HepG2 (cell line): ENCODE data around the gene PRELP. TPM values are rescaled to one million over a fixed set of nuclear protein-coding genes. Genes with fewer than 3 reads are reported as not detected.

Source experiments
- ATAC-seq: fragments of 200-7000 bp; cut with Tn5 transposase; 3 replicates; pipeline ENCODE4 v1.9.1; 2020; ENCODE audit warnings: mild to moderate bottlenecking, moderate library complexity
- BruUV-seq: library from RNA; stranded (reverse); fragments of 400-500 nt; replicated peaks from 2 replicates; lab custom pipeline; 2021; lab: Mats Ljungman, UMichigan
- CTCF ChIA-PET: fragments of 300-600 bp; formaldehyde crosslinking; extraction: SDS; loops from one replicate; lab custom pipeline; 2021; ENCODE audit warnings: low total read pairs, inconsistent platforms, low intra/inter-chr PET ratio; lab: Yijun Ruan, JAX
- POLR2A ChIA-PET: fragments of 350-600 bp; sonication (Branson Sonifier 250); formaldehyde crosslinking; loops from one replicate; lab custom pipeline; 2020; ENCODE audit warnings: antibody characterized with exemption, inconsistent platforms; lab: Yijun Ruan, JAX
- DNase-seq: peaks from one replicate; pipeline ENCODE4 v3.0.0-alpha.2; 2015; ENCODE audit warnings: low spot score
- FAIRE-seq: peaks from 3 replicates; lab custom pipeline; 2011; peaks lifted over from hg19 to GRCh38; lab: Jason Lieb, UNC
- H2AFZ ChIP-seq: one replicate; pipeline ENCODE4 v1.6.1; 2011; ENCODE audit warnings: low read length, inconsistent platforms
- H3K27ac ChIP-seq: fragments of 300-600 bp; 3 replicates; pipeline ENCODE4 v1.8.0; 2011; ENCODE audit warnings: mixed run types, mild to moderate bottlenecking, mixed read lengths, low read length, inconsistent platforms; ENCODE audit not compliant: insufficient read depth; ENCODE audit errors: extremely low read length
- H3K27me3 ChIP-seq, 2 experiments: fragments of 200-600 bp in 1 of 2; 2 replicates in 1 of 2; 3 replicates in 1 of 2; pipeline versions ENCODE4 v1.6.0 to v1.8.0; 2011; ENCODE audit warnings: low read length in 2 of 2, mild to moderate bottlenecking in 2 of 2, moderate library complexity in 2 of 2, inconsistent platforms in 1 of 2; ENCODE audit not compliant: insufficient read depth in 2 of 2, control insufficient read depth in 1 of 2
- H3K36me3 ChIP-seq, 2 experiments: fragments of 200-600 bp in 1 of 2; replicated peaks in 1 of 2; 2 replicates in 1 of 2; 3 replicates in 1 of 2; pipeline versions ENCODE4 v1.5.1 to v1.8.0; 2011; ENCODE audit warnings: low read length in 2 of 2, inconsistent platforms in 1 of 2; ENCODE audit not compliant: insufficient read depth in 2 of 2, control insufficient read depth in 1 of 2
- H3K4me1 ChIP-seq: 2 replicates; pipeline ENCODE4 v1.5.1; 2012; ENCODE audit warnings: low read length, inconsistent platforms; ENCODE audit not compliant: insufficient read depth
- H3K4me2 ChIP-seq: 2 replicates; pipeline ENCODE4 v1.6.0; 2011; ENCODE audit warnings: low read depth, low read length, inconsistent platforms
- H3K4me3 ChIP-seq, 3 experiments: fragments of 200-600 bp in 1 of 3; sonication (generic), shearing (Covaris generic) in 1 of 3; replicated peaks in 1 of 3; 2 replicates each; pipeline ENCODE4 v1.5.1; 2011 to 2016; ENCODE audit warnings: low read length in 3 of 3, inconsistent platforms in 2 of 3, low read depth in 2 of 3, mild to moderate bottlenecking in 2 of 3, control low read depth in 1 of 3, mixed read lengths in 1 of 3; ENCODE audit not compliant: insufficient read depth in 1 of 3
- H3K79me2 ChIP-seq: one replicate; pipeline ENCODE4 v1.6.1; 2011; ENCODE audit warnings: low read length, inconsistent platforms; ENCODE audit not compliant: insufficient read depth
- H3K9ac ChIP-seq: 2 replicates; pipeline ENCODE4 v1.6.0; 2011; ENCODE audit warnings: mild to moderate bottlenecking, low read depth, low read length, inconsistent platforms; ENCODE audit not compliant: insufficient read depth
- H3K9me3 ChIP-seq: 2 replicates; pipeline ENCODE4 v1.5.1; 2012; ENCODE audit warnings: mild to moderate bottlenecking, low read length
- H4K20me1 ChIP-seq: 2 replicates; pipeline ENCODE4 v1.6.0; 2011; ENCODE audit warnings: inconsistent platforms, mild to moderate bottlenecking, low read length, moderate library complexity; ENCODE audit not compliant: insufficient read depth
- CBFB ChIP-seq: sonication (generic); formaldehyde crosslinking; IDR thresholded peaks from 2 replicates; pipeline ENCODE4 v1.4.0; 2020; ENCODE audit warnings: missing genetic modification reagents
- EED ChIP-seq: sonication (generic); formaldehyde crosslinking; IDR thresholded peaks from 2 replicates; pipeline ENCODE4 v1.5.0; 2020; ENCODE audit warnings: mild to moderate bottlenecking, missing genetic modification reagents
- GATA4 ChIP-seq: sonication (generic); IDR thresholded peaks from 2 replicates; pipeline ENCODE4 v1.6.1; 2016; ENCODE audit warnings: antibody characterized with exemption, low read depth, borderline replicate concordance
- GTF3A ChIP-seq: sonication (generic); formaldehyde crosslinking; conservative IDR thresholded peaks from 2 replicates; pipeline ENCODE4 v1.4.0; 2020; ENCODE audit warnings: mild to moderate bottlenecking, missing genetic modification reagents
- HDAC1 ChIP-seq: sonication (generic); formaldehyde crosslinking; IDR thresholded peaks from 2 replicates; pipeline ENCODE4 v1.5.1; 2020; ENCODE audit warnings: mild to moderate bottlenecking, missing genetic modification reagents
- IRF2 ChIP-seq: IDR thresholded peaks from 2 replicates; pipeline ENCODE4 v1.6.1; 2018; ENCODE audit warnings: missing genetic modification reagents, missing compliant biosample characterization
- NPAS2 ChIP-seq: sonication (generic); formaldehyde crosslinking; IDR thresholded peaks from 2 replicates; pipeline ENCODE4 v1.8.0; 2022; ENCODE audit warnings: mild to moderate bottlenecking, missing genetic modification reagents, borderline replicate concordance
- NR1H2 ChIP-seq: sonication (generic); formaldehyde crosslinking; IDR thresholded peaks from 2 replicates; pipeline ENCODE4 v1.8.1; 2022; ENCODE audit warnings: low read depth, missing genetic modification reagents, borderline replicate concordance
- POLR2A ChIP-seq, 2 experiments: IDR thresholded peaks; 2 replicates each; pipeline ENCODE4 v1.6.1; 2011; ENCODE audit warnings: low read depth in 2 of 2, low read length in 2 of 2, mild to moderate bottlenecking in 1 of 2, moderate library complexity in 1 of 2; ENCODE audit not compliant: insufficient read depth in 1 of 2
- PRPF4 ChIP-seq: fragments of 200-400 bp; formaldehyde crosslinking; IDR thresholded peaks from 2 replicates; pipeline ENCODE4 v1.6.1; 2016; ENCODE audit warnings: low read length, low read depth; ENCODE audit not compliant: poor library complexity, severe bottlenecking
- RBFOX2 ChIP-seq: fragments of 200-400 bp; formaldehyde crosslinking; IDR thresholded peaks from 2 replicates; pipeline ENCODE4 v1.6.1; 2017; ENCODE audit warnings: low read depth, mild to moderate bottlenecking, low read length
- SMAD1 ChIP-seq: sonication (generic); formaldehyde crosslinking; IDR thresholded peaks from 2 replicates; pipeline ENCODE4 v1.4.0; 2020; ENCODE audit warnings: missing genetic modification reagents, low read depth, mild to moderate bottlenecking, borderline replicate concordance
- ZMYM4 ChIP-seq: sonication (generic); formaldehyde crosslinking; IDR thresholded peaks from 2 replicates; pipeline ENCODE4 v1.8.1; 2023; ENCODE audit warnings: mild to moderate bottlenecking, missing genetic modification reagents
- ZNF674 ChIP-seq: sonication (generic); formaldehyde crosslinking; IDR thresholded peaks from 2 replicates; pipeline ENCODE4 v1.5.0; 2020; ENCODE audit warnings: low read depth, mild to moderate bottlenecking, missing genetic modification reagents
- ZSCAN22 ChIP-seq: sonication (generic); formaldehyde crosslinking; IDR thresholded peaks from 2 replicates; pipeline ENCODE4 v1.4.0; 2020; ENCODE audit warnings: mild to moderate bottlenecking, missing genetic modification reagents
- WGBS: methylation state at CpG from one replicate; pipeline ENCODE4 v1.1.6; 2017; ENCODE audit warnings: low lambda C conversion rate; 5-methylcytosine and 5-hydroxymethylcytosine counted together
- in situ Hi-C: cut with HindIII; loops from 2 replicates; pipeline ENCODE4 v1.10.0; 2017; ENCODE audit warnings: low pct_unique_long_range_greater_than_20kb; ENCODE audit not compliant: extremely low pct_ligation_motif_present
- intact Hi-C: fragments of 100-400 bp; cut with micrococcal nuclease; formaldehyde crosslinking; loops from one replicate; pipeline ENCODE4 v1.10.0; 2022; ENCODE audit not compliant: unreplicated experiment
- polyA plus RNA-seq, 8 experiments: library from polyadenylated mRNA; depleted of rRNA in 3 of 8; stranded (reverse) in 7 of 8; unstranded in 1 of 8; fragments of >200 nt; fragmentation: Illumina TruSeq in 4 of 8; extraction: Trizol in 4 of 8; gene quantifications; 2 replicates each; pipeline versions ENCODE4 v1.2.1 to v1.2.3, GENCODE V29; 2011 to 2016; ENCODE audit warnings: low read depth in 4 of 8, missing spikeins in 1 of 8, mixed read lengths in 1 of 8; ENCODE audit not compliant: insufficient read depth in 1 of 8
- total RNA-seq, 5 experiments: library from RNA; depleted of rRNA; stranded (reverse); fragments of >200 nt; fragmentation: Illumina TruSeq; extraction: Trizol; gene quantifications; 2 replicates each; pipeline ENCODE4 v1.2.3, GENCODE V29; 2016; ENCODE audit warnings: low read depth in 1 of 5
- TF ChIP-seq, protein P1 (sequence below): sonication (generic); formaldehyde crosslinking; IDR thresholded peaks from 2 replicates; pipeline ENCODE4 v1.5.0; 2020; ENCODE audit warnings: missing genetic modification reagents
- TF ChIP-seq, protein P2 (sequence below): sonication (generic); formaldehyde crosslinking; IDR thresholded peaks from 2 replicates; pipeline ENCODE4 v1.4.0; 2020; ENCODE audit warnings: mild to moderate bottlenecking, missing genetic modification reagents

Gene PRELP
- total and polyA plus RNA-seq, 2 of the 13 experiments (the other 11 are each of a cell fraction or from before 2014, with no cell fraction given): not detected

DNA sequence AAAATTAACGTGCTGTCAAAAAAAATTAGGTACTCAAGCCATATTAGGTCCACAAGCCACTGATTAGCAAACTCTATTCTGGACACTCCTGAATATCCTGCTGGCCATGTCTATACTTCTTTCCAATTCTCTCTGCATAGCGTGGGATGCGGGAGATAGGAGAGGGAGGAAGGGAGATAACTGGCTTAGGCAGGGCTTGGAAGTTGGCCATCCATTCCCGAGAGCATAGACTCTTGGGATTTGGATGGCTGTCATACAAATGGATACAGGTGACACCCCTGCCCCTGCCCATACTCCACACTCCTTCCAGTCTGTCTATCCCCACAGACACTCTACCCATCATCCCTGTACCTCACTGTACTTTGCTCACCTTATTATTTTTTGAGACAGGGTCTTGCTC, 2.3 kb upstream of the PRELP start:
- Histone ChIP-seq H3K9me3 (no peaks in the 10 kb centered on the region), H3K27me3 (peaks cover 0 to 33% of the 10 kb centered on the region in 2 experiments; a peak in 3 of 5 replicates), H3K4me1 (no peaks in the 10 kb centered on the region), H3K79me2 (no peaks in the 10 kb centered on the region), H3K9ac (no peak overlapping the region), H3K4me2 (no peak overlapping the region), H4K20me1 (no peaks in the 10 kb centered on the region), H3K4me3 (no peak overlapping the region), H2AFZ (no peak overlapping the region), H3K27ac (no peak overlapping the region), H3K36me3 (no peaks in the 10 kb centered on the region)
- intact Hi-C loops (no loop called here), in situ Hi-C loops (no loop called here)
- CTCF ChIA-PET: no interaction called here
- POLR2A ChIA-PET: no interaction called here
- 4% methylated on average over 4 of the region's 4 CpGs for WGBS
- no TSS peak for BruUV-seq
- DNase-seq: no peak
- FAIRE-seq: no peak
- ATAC-seq: no peak
- no peak for TF ChIP-seq ZSCAN22 (CRISPR knock-in tag)
- TF ChIP-seq, protein P1, sequence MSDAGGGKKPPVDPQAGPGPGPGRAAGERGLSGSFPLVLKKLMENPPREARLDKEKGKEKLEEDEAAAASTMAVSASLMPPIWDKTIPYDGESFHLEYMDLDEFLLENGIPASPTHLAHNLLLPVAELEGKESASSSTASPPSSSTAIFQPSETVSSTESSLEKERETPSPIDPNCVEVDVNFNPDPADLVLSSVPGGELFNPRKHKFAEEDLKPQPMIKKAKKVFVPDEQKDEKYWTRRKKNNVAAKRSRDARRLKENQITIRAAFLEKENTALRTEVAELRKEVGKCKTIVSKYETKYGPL (CRISPR knock-in tag): no peak

DNA sequence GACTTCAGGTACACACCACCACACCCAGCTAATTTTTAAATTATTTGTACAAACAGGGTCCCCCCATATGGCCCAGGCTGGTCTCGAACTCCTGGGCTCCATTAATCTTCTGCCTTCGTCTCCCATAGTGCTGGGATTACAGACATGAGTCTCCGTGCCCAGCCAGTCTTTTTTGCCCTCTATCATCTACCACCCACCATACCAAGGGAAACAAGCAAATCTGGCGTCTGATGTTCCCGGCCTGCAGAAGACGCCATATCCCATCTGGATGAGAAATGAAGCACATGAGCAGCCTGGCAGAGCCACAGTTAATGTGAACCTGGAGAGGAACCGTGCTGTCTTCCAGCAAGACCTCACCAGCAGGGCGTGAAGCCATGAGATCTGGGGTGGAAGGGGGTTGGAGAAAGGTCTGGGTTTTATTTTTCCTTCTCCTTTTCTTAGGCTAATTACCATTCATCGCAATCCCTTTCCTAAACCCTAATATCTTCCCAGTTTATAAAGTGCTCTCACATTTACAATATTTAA, 1.8 kb upstream of the PRELP start:
- intact Hi-C loops: no loop called here
- TF ChIP-seq SMAD1 (CRISPR knock-in tag) (no peak), GTF3A (no peak), ZMYM4 (no peak), POLR2A (IDR thresholded peaks at IDR 0.05; ENCODE audit: insufficient read depth in 1 of 2, low read depth in 2 of 2, low read length in 2 of 2) (no peak), HDAC1 (CRISPR knock-in tag) (no peak), IRF2 (CRISPR knock-in tag) (no peak), RBFOX2 (no peak), NPAS2 (no peak), ZNF674 (no peak), NR1H2 (no peak), CBFB (CRISPR knock-in tag) (no peak), PRPF4 (no peak), EED (no peak), GATA4 (no peak)
- TF ChIP-seq, protein P2, sequence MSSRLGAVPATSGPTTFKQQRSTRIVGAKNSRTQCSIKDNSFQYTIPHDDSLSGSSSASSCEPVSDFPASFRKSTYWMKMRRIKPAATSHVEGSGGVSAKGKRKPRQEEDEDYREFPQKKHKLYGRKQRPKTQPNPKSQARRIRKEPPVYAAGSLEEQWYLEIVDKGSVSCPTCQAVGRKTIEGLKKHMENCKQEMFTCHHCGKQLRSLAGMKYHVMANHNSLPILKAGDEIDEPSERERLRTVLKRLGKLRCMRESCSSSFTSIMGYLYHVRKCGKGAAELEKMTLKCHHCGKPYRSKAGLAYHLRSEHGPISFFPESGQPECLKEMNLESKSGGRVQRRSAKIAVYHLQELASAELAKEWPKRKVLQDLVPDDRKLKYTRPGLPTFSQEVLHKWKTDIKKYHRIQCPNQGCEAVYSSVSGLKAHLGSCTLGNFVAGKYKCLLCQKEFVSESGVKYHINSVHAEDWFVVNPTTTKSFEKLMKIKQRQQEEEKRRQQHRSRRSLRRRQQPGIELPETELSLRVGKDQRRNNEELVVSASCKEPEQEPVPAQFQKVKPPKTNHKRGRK (CRISPR knock-in tag): no peak

More for the DNA sequence above, 1.8 kb upstream of the PRELP start:
- no TSS peak for BruUV-seq
- H3K27ac ChIP-seq: no peak overlapping the region
- no peak overlapping the region for H3K4me3 ChIP-seq
- DNase-seq (no peak), FAIRE-seq (no peak), ATAC-seq (no peak)
- no peaks in the 10 kb centered on the region for H4K20me1 ChIP-seq
- H3K9me3 ChIP-seq: no peaks in the 10 kb centered on the region
- 18% methylated on average over 9 of the region's 9 CpGs for WGBS
- no peaks in the 10 kb centered on the region for H3K79me2 ChIP-seq
- H3K27me3 ChIP-seq: peaks cover 0 to 31% of the 10 kb centered on the region in 2 experiments; a peak in 3 of 5 replicates
- no peak overlapping the region for H3K9ac ChIP-seq
- no peaks in the 10 kb centered on the region for H3K4me1 ChIP-seq
- POLR2A ChIA-PET: no interaction called here
- H3K4me2 ChIP-seq: no peak overlapping the region
- CTCF ChIA-PET: no interaction called here
- in situ Hi-C loops: no loop called here
- no peaks in the 10 kb centered on the region for H3K36me3 ChIP-seq
- H2AFZ ChIP-seq: no peak overlapping the region
